ENCODE measurements around the gene PSD4.

The PSD4 gene

DNA sequence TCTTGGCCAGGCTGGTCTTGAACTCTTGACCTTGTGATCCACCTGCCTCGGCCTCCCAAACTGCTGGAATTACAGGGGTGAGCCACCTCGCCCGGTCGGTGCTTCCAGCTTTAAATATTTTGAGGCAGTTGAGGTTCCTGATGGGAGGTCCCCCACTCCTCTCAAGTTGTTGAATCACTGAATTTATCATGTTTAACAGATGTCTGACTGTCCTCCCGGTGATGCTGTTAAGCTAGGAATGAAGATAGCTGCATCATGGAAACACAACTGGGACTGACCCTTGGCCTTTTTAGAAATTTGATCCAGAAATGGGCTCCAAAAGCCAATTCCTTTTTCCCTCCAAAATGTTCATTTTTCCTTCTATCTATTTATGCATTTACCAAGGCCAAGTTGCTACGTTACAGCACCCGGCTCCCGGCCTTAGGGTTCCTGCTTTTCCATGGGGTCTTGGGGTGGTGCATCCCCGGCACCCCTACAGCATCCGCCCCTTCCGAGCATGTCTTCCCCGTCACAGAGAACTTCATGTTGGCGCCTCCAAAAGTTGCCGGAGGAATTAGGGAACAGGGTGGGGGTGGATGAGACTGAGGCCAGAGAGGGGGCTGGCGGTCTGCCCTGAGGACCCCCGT, 61.1 kb downstream of the PSD4 start:
- DNase-seq (ENCODE audit: low read depth): no peak
- TF ChIP-seq, protein P1, sequence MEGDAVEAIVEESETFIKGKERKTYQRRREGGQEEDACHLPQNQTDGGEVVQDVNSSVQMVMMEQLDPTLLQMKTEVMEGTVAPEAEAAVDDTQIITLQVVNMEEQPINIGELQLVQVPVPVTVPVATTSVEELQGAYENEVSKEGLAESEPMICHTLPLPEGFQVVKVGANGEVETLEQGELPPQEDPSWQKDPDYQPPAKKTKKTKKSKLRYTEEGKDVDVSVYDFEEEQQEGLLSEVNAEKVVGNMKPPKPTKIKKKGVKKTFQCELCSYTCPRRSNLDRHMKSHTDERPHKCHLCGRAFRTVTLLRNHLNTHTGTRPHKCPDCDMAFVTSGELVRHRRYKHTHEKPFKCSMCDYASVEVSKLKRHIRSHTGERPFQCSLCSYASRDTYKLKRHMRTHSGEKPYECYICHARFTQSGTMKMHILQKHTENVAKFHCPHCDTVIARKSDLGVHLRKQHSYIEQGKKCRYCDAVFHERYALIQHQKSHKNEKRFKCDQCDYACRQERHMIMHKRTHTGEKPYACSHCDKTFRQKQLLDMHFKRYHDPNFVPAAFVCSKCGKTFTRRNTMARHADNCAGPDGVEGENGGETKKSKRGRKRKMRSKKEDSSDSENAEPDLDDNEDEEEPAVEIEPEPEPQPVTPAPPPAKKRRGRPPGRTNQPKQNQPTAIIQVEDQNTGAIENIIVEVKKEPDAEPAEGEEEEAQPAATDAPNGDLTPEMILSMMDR (conservative IDR thresholded peaks at IDR 0.05; ENCODE audit: low read length): no peak
- peak overlapping the region; percentile 64 for H3K4me3 ChIP-seq (ENCODE audit: low read length)

DNA sequence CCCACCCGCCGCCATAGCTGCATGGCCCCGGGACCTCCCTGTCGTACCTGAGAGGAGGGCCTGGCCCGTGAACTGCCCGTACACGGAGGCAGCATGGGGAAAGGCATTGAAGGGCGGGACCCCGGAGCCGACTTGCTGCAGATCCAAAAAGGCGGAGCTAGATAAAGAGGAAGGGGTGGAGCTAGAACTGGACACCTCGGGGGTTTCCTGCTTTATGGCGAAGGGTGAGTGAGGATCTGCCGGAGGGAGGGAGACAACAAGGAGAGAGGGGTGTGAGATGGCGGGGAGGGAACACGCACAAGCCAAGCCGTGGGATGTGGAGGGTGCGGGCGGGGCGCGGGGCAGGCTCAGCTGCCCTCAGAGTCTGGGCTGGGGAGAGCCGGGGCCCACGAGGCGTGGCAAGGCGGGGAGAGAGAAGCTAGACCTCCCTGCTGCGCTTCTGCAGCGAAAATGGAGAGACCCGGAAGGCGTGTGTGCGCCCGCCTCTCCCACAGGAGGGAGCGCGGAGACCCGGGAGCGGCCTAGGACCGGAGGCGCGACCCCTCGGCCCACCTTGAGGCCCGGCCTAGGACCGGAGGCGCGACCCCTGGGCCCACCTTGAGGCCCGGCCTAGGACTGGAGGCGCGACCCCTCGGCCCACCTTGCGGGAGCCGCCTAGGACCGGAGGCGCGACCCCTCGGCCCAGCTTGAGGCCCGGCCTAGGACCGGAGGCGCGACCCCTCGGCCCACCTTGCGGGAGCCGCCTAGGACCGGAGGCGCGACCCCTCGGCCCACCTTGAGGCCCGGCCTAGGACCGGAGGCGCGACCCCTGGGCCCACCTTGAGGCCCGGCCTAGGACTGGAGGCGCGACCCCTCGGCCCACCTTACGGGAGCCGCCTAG, 61.8 kb downstream of the PSD4 start:
- peak overlapping the region; percentile 64 for H3K4me3 ChIP-seq (ENCODE audit: low read length)
- peak; percentile 64 for DNase-seq (ENCODE audit: low read depth)

DNA sequence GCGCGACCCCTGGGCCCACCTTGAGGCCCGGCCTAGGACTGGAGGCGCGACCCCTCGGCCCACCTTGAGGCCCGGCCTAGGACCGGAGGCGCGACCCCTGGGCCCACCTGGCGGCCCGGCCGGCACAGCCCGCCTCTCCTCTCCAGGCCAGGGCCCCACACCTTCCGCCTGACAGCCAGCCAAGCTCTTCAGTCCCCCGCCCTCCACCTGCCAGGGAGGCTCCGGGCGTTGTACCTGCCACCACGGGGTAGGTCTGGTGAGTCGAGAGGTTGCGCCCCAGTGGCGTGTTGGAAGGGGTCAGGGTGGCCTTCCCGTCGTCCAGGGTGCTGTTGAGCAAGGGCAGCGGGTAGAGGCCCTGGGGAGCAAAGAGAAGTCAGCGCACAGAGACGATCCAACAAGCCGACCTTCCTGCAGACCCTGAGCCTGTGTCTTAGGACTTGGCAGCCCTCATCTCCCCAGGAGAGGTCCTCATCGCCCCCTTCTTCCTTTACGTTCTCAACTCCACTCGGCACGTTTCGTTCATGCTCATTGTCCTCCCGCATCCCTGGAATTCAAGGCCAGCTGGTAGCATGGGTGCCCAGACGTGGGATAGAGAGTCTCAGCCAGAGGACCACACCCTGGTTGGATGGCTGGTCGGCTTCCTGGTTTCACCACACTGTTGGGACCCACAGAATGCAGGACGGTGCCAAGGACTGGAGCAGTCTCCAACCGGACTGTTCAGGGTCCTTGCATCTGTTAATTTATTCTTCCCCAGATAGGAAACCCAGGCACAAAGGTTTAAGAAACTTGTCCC, 62.8 kb downstream of the PSD4 start:
- TF ChIP-seq, protein P1 (conservative IDR thresholded peaks at IDR 0.05; ENCODE audit: low read length): no peak
- peak overlapping the region; percentile 55 for H3K4me3 ChIP-seq (ENCODE audit: low read length)
- no peak for DNase-seq (ENCODE audit: low read depth)

DNA sequence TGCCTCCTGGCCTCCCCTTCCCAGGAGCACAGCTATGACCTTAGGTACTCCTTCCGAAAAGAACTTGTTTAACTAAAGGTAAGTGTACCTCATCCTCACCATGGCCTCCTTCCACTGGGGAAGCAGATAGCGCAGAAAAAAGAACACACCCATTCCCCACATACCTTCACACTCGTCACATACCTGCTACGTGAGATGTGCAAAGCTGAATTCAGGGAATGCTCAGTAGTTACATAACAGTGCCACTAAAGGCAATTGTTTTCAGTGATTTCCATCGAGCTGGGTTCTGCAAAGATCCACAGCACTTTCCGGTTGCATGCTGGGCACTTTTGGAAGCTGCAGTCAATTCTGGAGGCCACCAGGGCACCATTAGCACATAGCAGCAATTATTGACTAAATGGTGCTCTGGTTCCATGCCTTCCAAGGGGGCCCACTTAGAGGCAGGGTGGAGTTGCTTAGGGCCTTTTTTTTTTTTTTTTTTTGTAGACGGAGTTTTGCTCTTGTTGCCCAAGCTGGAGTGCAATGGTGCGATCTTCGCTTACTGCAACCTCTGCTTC, 63.9 kb downstream of the PSD4 start:
- no peak for DNase-seq (ENCODE audit: low read depth)
- H3K4me3 ChIP-seq (ENCODE audit: low read length): peak overlapping the region; percentile 8
- TF ChIP-seq, protein P1 (conservative IDR thresholded peaks at IDR 0.05; ENCODE audit: low read length): no peak

DNA sequence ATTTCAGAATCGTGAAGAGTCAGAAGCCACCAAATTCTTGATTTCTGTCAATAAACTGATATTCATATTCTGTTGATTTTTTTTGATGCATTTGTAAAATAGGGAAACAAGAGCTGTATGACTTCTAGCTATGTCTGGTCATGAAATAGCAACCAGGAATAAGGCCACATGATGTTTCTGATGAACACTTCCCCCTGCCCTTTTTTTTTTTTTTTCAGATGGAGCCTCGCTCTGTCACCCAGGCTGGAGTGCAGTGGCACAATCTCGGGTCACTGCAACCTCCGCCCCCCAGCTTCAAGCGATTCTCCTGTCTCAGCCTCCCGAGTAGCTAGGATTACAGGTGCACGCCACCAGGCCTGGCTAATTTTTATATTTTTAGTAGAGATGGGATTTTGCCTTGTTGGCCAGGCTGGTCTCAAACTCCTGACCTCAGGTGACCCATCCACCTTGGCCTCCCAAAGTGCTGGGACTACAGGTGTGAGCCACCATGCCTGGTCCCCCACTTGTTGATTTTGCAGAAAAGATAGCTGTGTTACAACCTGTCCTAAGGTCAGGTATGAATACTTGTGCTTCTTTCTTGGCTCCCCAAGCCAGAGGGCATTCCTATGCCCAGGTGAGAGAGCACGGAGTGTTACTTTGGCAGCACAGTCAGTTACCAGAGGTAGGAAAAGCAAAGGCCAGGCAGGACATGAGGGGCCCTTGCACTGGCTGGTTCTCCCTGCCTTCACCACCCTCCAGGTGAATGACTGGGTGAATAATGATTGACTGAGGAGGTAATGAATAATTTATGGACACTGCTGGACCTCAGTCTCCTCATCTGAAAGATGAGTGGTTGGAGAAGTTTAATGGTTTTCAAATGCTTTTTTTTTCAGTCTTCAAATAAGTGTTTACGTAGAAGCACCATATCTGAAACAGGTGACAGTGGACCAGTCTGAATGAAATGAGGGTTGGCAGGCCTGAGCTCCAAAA, 65.4 kb downstream of the PSD4 start:
- no peak overlapping the region for H3K4me3 ChIP-seq (ENCODE audit: low read length)
- DNase-seq (ENCODE audit: low read depth): no peak
- TF ChIP-seq, protein P1 (conservative IDR thresholded peaks at IDR 0.05; ENCODE audit: low read length): no peak

DNA sequence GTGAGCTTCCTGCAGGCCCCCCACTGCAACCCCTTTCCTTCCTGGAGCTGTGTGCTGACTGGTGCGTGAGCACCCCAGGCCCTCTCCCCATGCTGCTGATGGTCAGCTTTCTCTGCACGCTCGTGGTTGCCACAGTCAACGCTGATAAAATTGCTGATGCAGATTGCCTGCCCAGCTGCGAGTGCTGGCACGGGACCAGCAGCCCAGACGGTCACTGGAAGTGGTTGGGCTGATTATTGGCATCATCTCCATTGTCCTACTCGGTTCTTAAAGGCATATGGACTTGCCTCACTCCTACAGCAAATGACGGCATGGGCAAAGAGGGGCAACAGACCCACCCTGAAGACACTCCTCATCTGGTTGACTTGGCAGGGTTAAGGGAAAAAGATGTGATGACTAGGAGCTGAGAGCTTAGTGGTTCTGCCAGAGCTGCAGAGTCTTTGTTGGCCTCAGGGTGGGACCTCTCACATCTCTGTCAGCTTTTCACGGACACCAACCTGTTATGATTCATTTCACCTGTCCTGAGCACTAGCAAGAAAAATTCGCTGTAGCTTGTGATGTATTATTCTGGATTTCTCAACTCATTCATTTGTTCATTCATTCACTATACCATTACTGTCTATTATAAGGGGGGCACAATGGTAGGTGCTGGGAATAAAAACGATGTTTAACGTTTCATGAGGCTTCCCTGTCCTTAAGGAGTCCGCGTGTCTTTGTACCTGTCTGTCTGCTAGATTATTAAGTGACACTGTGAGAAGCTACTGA, 66.6 kb downstream of the PSD4 start:
- DNase-seq (ENCODE audit: low read depth): peak; percentile 93
- TF ChIP-seq, protein P1 (conservative IDR thresholded peaks at IDR 0.05; ENCODE audit: low read length): peak; percentile 14; the same call in 1 of the 2 replicates
- H3K4me3 ChIP-seq (ENCODE audit: low read length): peak overlapping the region; percentile 7; the same call in 1 of the 2 replicates

Measured in AG10803 (cell line).